ENCODE measurements around the gene CACHD1. TPM values are rescaled to one million over a fixed set of nuclear protein-coding genes. Genes with fewer than 3 reads are reported as not detected.

Gene CACHD1
- total and polyA plus RNA-seq, 2 of the 8 experiments (the other 6 are each of a cell fraction or from before 2014, with no cell fraction given) = 22.2 to 42.5 TPM

GRCh38 chr1:64692911-64693310 is 223.0 kb downstream of the CACHD1 start:
- H4K20me1 ChIP-seq (replicated peaks in 1 of 2; ENCODE audit: control insufficient read depth in 1 of 2, insufficient read depth in 2 of 2, low read length in 2 of 2) = no peaks in the 10 kb centered on the region
- no peak overlapping the region for H2BK5ac ChIP-seq (ENCODE audit: low read depth, low read length)
- no peaks in the 10 kb centered on the region for H3K79me2 ChIP-seq (ENCODE audit: control insufficient read depth in 1 of 2, insufficient read depth in 2 of 2, low read length in 2 of 2)
- no peak overlapping the region for H2BK20ac ChIP-seq (ENCODE audit: low read length)
- H3K23me2 ChIP-seq (ENCODE audit: low read depth, low read length) = no peaks in the 10 kb centered on the region; the same call in 1 of the 2 replicates
- DNase-seq (ENCODE audit: low read depth in 1 of 2, low spot score in 2 of 2) (no peak), FAIRE-seq (no peak)
- CTCF ChIA-PET (ENCODE audit: partially characterized antibody) = interaction anchor here (0.7 to 1.7 kb wide), 2 partner anchors 9 to 17 kb away, joined by 3 to 13 read pairs; no protein-coding TSS in a partner anchor
- H3K4ac ChIP-seq (replicated peaks; ENCODE audit: insufficient read length, low read depth, low read length) = no peak overlapping the region
- no peaks in the 10 kb centered on the region for H3K9me3 ChIP-seq (ENCODE audit: insufficient read depth in 2 of 2, low read depth in 1 of 2, low read length in 1 of 2)
- H3K56ac ChIP-seq (replicated peaks; ENCODE audit: insufficient read length, low read depth, low read length) = no peak overlapping the region
- H3K27ac ChIP-seq (ENCODE audit: low read depth, low read length) = no peak overlapping the region
- no peaks in the 10 kb centered on the region for H3K79me1 ChIP-seq (ENCODE audit: low read depth, low read length)
- no peak overlapping the region for H3K18ac ChIP-seq (ENCODE audit: extremely low read depth, low read length)
- H2AK5ac ChIP-seq (ENCODE audit: low read depth, low read length) = no peak overlapping the region
- H3K14ac ChIP-seq (ENCODE audit: insufficient read length) = no peak overlapping the region
- POLR2A ChIA-PET (ENCODE audit: partially characterized antibody) = no interaction called here
- no peak for TF ChIP-seq EGR1 (IDR thresholded peaks at IDR 0.05; ENCODE audit: borderline replicate concordance, low read depth, low read length)
- no peak for TF ChIP-seq KDM1A (IDR thresholded peaks at IDR 0.05; ENCODE audit: borderline replicate concordance, low read length)
- WGBS, 2 experiments (ENCODE audit: extremely low coverage in 1 of 2, insufficient coverage in 1 of 2, insufficient read length in 1 of 2, insufficient replicate concordance in 2 of 2, low coverage in 1 of 2, low lambda C conversion rate in 2 of 2, missing lambda C conversion rate in 1 of 2) = 3% methylated on average over 1 of the region's 1 CpG; no CpG with 5 or more reads in 1 of the 2 experiments
- H4K91ac ChIP-seq (replicated peaks; ENCODE audit: insufficient read length, low read length) = no peak overlapping the region
- H3K4me1 ChIP-seq (replicated peaks in 1 of 4; ENCODE audit: control insufficient read depth in 3 of 4, insufficient read depth in 4 of 4, low read length in 3 of 4) = peaks cover 0 to 3% (median 0%) of the 10 kb centered on the region in 4 experiments; a peak in 1 of 7 replicates
- no peak overlapping the region for H3K23ac ChIP-seq (ENCODE audit: insufficient read length)
- no peak overlapping the region for H3K4me2 ChIP-seq (ENCODE audit: insufficient read depth in 1 of 2, low read depth in 2 of 2, low read length in 2 of 2)
- H2AFZ ChIP-seq (ENCODE audit: low read length) = no peak overlapping the region
- peaks cover 8 to 39% (median 28%) of the 10 kb centered on the region in 4 experiments; a peak in 7 of 8 replicates for H3K36me3 ChIP-seq (ENCODE audit: control insufficient read depth in 2 of 4, insufficient read depth in 4 of 4, low read length in 3 of 4)
- no peak overlapping the region for H4K8ac ChIP-seq (ENCODE audit: extremely low read depth, insufficient read depth, low read length)
- H3K9ac ChIP-seq (replicated peaks in 1 of 4; ENCODE audit: extremely low read depth in 1 of 4, low read depth in 3 of 4, low read length in 3 of 4) = no peak overlapping the region
- H4K5ac ChIP-seq (ENCODE audit: insufficient read length, low read depth, low read length) = no peak overlapping the region
- no peaks in the 10 kb centered on the region for H3K27me3 ChIP-seq (replicated peaks in 1 of 4; ENCODE audit: control insufficient read depth in 3 of 4, extremely low read depth in 1 of 4, insufficient read depth in 3 of 4, low read length in 3 of 4)
- H2BK120ac ChIP-seq (replicated peaks; ENCODE audit: low read depth, low read length) = no peak overlapping the region
- no peak overlapping the region for H2BK15ac ChIP-seq (ENCODE audit: low read length)
- H2BK12ac ChIP-seq (ENCODE audit: low read depth, low read length) = no peak overlapping the region
- no peak overlapping the region for H3K4me3 ChIP-seq (ENCODE audit: extremely low read depth in 1 of 4, insufficient read depth in 2 of 4, low read depth in 3 of 4, low read length in 4 of 4)

Data from H1 (cell line).